Neutrophil (primary cell): ENCODE measurements around the gene ATP9A.
"Not testable (repeated sequence)": the region's sequence is repeated elsewhere in the genome, so short reads cannot be mapped to it uniquely, and the experiment has no call there.

ENCODE experiments used
- H3K27ac ChIP-seq: fragments of 200-600 bp; sonication (generic); 2 replicates; pipeline ENCODE4 v1.5.1; 2016; ENCODE audit warnings: mild to moderate bottlenecking, moderate library complexity
- H3K27me3 ChIP-seq: fragments of 200-600 bp; sonication (generic); 2 replicates; pipeline ENCODE4 v1.6.0; 2016; ENCODE audit warnings: mild to moderate bottlenecking
- H3K36me3 ChIP-seq: fragments of 200-600 bp; sonication (generic); 2 replicates; pipeline ENCODE4 v1.5.1; 2017
- H3K4me1 ChIP-seq, 2 experiments: fragments of 200-600 bp in 1 of 2; sonication (generic) in 1 of 2; 1 replicate in 1 of 2; 2 replicates in 1 of 2; pipeline versions ENCODE4 v1.5.1 to v1.6.1; 2013 to 2016; ENCODE audit warnings: low read depth in 1 of 2, low read length in 1 of 2, mild to moderate bottlenecking in 1 of 2, moderate library complexity in 1 of 2; ENCODE audit not compliant: control insufficient read depth in 1 of 2, insufficient read depth in 1 of 2
- H3K4me3 ChIP-seq, 2 experiments: fragments of 200-600 bp in 1 of 2; sonication (generic) in 1 of 2; 1 replicate in 1 of 2; 2 replicates in 1 of 2; pipeline ENCODE4 v1.5.1; 2013 to 2016; ENCODE audit warnings: low read depth in 1 of 2, low read length in 1 of 2, mild to moderate bottlenecking in 1 of 2, moderate library complexity in 1 of 2
- H3K9me3 ChIP-seq: fragments of 200-600 bp; sonication (generic); 2 replicates; pipeline ENCODE4 v1.5.1; 2016
- TF ChIP-seq, protein P1 (sequence below): fragments of 200-600 bp; sonication (generic); IDR thresholded peaks from 2 replicates; pipeline ENCODE4 v1.5.1; 2016; ENCODE audit warnings: antibody characterized with exemption

ATP9A gene

DNA sequence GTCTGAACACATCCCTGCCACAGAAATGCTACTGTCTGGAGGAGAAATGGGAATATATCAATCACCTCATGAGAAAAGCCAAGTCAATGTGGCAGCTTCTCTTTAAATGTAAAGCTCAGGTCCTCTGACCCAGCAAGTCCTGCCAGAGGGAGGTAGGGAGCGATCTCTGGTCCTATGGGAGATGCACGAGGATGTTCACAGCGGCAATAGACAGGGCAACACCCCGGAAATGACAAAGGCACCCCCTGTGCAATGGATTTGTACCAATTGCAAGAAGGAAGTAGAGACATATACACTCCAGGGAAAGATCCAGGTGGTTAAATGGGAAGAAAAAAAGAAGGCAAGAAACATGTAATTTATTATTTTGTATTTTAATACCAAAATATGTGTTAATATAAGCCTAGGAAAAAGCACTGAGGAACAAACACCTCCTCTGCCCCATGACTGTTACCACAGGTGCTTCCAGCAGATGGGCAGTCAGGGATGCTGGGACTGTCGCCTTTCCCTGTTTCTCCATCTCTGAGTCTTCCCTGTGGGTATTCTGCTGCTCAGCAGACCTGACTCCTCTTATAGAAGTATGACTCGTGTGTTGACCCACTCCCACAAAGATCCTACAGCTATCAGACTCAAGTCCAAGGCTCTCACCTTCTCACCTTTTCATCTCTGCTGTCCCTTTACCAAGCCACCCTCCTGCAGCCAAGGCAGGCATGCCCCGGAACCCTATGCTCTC lies 20.8 kb downstream of the ATP9A start:
- Histone ChIP-seq H3K9me3 (no peaks in the 10 kb centered on the region), H3K36me3 (no peaks in the 10 kb centered on the region), H3K4me1 (peaks cover 0 to 5% of the 10 kb centered on the region in 2 experiments), H3K27me3 (no peaks in the 10 kb centered on the region), H3K27ac (no peak overlapping the region), H3K4me3 (no peak overlapping the region)
- TF ChIP-seq, protein P1, sequence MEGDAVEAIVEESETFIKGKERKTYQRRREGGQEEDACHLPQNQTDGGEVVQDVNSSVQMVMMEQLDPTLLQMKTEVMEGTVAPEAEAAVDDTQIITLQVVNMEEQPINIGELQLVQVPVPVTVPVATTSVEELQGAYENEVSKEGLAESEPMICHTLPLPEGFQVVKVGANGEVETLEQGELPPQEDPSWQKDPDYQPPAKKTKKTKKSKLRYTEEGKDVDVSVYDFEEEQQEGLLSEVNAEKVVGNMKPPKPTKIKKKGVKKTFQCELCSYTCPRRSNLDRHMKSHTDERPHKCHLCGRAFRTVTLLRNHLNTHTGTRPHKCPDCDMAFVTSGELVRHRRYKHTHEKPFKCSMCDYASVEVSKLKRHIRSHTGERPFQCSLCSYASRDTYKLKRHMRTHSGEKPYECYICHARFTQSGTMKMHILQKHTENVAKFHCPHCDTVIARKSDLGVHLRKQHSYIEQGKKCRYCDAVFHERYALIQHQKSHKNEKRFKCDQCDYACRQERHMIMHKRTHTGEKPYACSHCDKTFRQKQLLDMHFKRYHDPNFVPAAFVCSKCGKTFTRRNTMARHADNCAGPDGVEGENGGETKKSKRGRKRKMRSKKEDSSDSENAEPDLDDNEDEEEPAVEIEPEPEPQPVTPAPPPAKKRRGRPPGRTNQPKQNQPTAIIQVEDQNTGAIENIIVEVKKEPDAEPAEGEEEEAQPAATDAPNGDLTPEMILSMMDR: no peak

DNA sequence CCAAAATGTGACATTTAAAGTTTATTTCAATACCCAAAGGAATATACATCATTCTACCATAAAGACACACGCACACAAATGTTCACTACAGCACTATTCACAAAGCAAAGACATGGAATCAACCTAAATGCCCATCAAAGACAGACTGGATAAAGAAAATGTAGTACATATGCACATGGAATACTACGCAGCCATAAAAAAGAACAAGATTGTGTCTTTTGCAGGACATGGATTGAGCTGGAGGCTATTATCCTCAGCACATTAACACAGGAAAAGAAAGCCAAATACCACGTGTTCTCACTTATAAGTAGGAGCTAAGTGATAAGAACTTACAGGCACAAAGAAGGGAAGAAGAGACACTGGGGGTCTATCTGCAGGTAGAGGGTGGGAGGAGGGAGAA lies 22.4 kb downstream of the ATP9A start:
- no peak overlapping the region for H3K4me3 ChIP-seq
- TF ChIP-seq, protein P1: no peak
- no peaks in the 10 kb centered on the region for H3K27me3 ChIP-seq
- H3K27ac ChIP-seq: no peak overlapping the region
- H3K4me1 ChIP-seq: peaks cover 0 to 5% of the 10 kb centered on the region in 2 experiments
- no peaks in the 10 kb centered on the region for H3K36me3 ChIP-seq
- no peaks in the 10 kb centered on the region for H3K9me3 ChIP-seq

DNA sequence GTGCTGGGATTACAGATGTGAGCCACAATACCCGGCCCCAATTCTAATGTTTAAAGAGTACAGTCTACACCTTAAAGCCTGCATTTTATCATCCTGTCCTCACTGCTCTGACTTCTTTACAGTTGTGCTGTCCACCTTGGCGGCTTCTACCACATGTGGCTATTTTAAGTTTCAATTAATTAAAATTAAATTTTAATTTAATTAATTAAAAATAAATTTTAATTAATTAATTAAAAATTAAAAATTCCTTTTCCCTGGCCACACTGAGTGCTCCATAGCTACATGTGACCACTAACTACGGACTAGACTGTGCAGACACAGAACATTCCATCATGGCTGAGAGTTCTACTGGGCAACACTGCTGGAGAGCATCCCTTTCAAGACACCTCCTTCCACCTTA lies 27.4 kb downstream of the ATP9A start:
- H3K27ac ChIP-seq: no peak overlapping the region
- H3K4me1 ChIP-seq: peaks cover 0 to 5% of the 10 kb centered on the region in 2 experiments
- no peaks in the 10 kb centered on the region for H3K9me3 ChIP-seq
- TF ChIP-seq, protein P1: no peak
- H3K36me3 ChIP-seq: no peaks in the 10 kb centered on the region
- no peak overlapping the region for H3K4me3 ChIP-seq
- no peaks in the 10 kb centered on the region for H3K27me3 ChIP-seq

DNA sequence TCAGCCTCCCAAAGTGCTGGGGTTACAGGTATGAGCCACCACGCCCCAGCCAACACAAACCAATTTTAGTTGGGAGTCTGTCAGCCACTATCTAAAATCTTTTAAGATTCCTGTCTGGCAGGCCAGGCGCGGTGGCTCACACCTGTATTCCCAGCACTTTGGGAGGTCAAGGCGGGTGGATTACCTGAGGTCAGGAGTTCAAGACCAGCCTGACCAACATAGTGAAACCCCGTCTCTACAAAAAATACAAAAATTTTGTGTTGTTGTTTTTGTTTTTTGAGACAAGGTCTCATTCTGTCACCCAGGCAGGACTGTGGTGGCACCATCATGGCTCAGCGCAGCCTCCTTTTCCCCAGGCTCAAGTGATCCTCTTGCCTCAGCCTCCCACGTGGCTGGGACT lies 27.9 kb downstream of the ATP9A start:
- not testable (repeated sequence) for H3K4me3 ChIP-seq, H3K36me3 ChIP-seq, H3K9me3 ChIP-seq, H3K27me3 ChIP-seq, H3K27ac ChIP-seq, H3K4me1 ChIP-seq

- Histone ChIP-seq H3K9me3 (no peaks in the 10 kb centered on the region), H3K4me3 (no peak overlapping the region), H3K27ac (no peak overlapping the region), H3K27me3 (no peaks in the 10 kb centered on the region), H3K4me1 (peaks cover 0 to 5% of the 10 kb centered on the region in 2 experiments), H3K36me3 (no peaks in the 10 kb centered on the region)
- TF ChIP-seq, protein P1: no peak
Measured at GRCh38 chr20:51739722-51740249, 28.4 kb downstream of the ATP9A start.

- Histone ChIP-seq H3K4me1 (peaks cover 0 to 5% of the 10 kb centered on the region in 2 experiments), H3K4me3 (no peak overlapping the region), H3K27ac (no peak overlapping the region), H3K9me3 (no peaks in the 10 kb centered on the region), H3K36me3 (no peaks in the 10 kb centered on the region), H3K27me3 (no peaks in the 10 kb centered on the region)
- TF ChIP-seq, protein P1: no peak
Measured at GRCh38 chr20:51738877-51739447, 29.2 kb downstream of the ATP9A start.

- not testable (repeated sequence) for H3K4me1 ChIP-seq, H3K27me3 ChIP-seq, H3K36me3 ChIP-seq, H3K9me3 ChIP-seq, H3K27ac ChIP-seq, H3K4me3 ChIP-seq
Measured at GRCh38 chr20:51738261-51738660, 29.9 kb downstream of the ATP9A start.
